Fibroblast of the conjunctiva (primary cell): ENCODE results near the gene ZHX3.
A peak's percentile ranks its signal among the peaks of the same experiment; 100 is the strongest.

Source experiments
- DNase-seq: peaks from one replicate; pipeline ENCODE4 v3.0.0-alpha.2; 2010; ENCODE audit warnings: low read depth

ZHX3 gene

GRCh38 chr20:41352666-41353065 is 35.1 kb upstream of the ZHX3 start:
- DNase-seq, result no peak

- DNase-seq, result no peak
These were observed 34.6 kb upstream of the ZHX3 start for GRCh38 chr20:41352106-41352505.

- DNase-seq, result no peak
These were observed 33.0 kb upstream of the ZHX3 start for GRCh38 chr20:41350408-41350962.

- no peak for DNase-seq
These were observed 32.4 kb upstream of the ZHX3 start for GRCh38 chr20:41349943-41350342.

GRCh38 chr20:41349266-41349665 is 31.7 kb upstream of the ZHX3 start:
- DNase-seq, result no peak

GRCh38 chr20:41348430-41349172 is 31.1 kb upstream of the ZHX3 start:
- no peak for DNase-seq

GRCh38 chr20:41347523-41348429 is 30.2 kb upstream of the ZHX3 start:
- DNase-seq, result no peak

- DNase-seq, result no peak
These were observed 28.2 kb upstream of the ZHX3 start for GRCh38 chr20:41345729-41346067.

GRCh38 chr20:41344938-41345728 is 27.6 kb upstream of the ZHX3 start:
- no peak for DNase-seq

- no peak for DNase-seq
These were observed 26.9 kb upstream of the ZHX3 start for GRCh38 chr20:41344477-41344876.

GRCh38 chr20:41342474-41343464 is 25.2 kb upstream of the ZHX3 start:
- no peak for DNase-seq

- peak; percentile 84 for DNase-seq
These were observed 23.0 kb upstream of the ZHX3 start, which contains the start of gene LPIN3 for GRCh38 chr20:41340327-41341055. LPIN3 (plus strand) TSS chr20:41340821; CDS start chr20:41345804, 4,983 bp downstream.

GRCh38 chr20:41339957-41340326 is 22.4 kb upstream of the ZHX3 start:
- DNase-seq, result peak; percentile 29

- no peak for DNase-seq
These were observed 19.4 kb upstream of the ZHX3 start for GRCh38 chr20:41336711-41337492.

GRCh38 chr20:41335591-41335990 is 18.1 kb upstream of the ZHX3 start:
- DNase-seq, result no peak

GRCh38 chr20:41334443-41335421 is 17.2 kb upstream of the ZHX3 start:
- DNase-seq, result no peak

GRCh38 chr20:41334036-41334435 is 16.5 kb upstream of the ZHX3 start:
- no peak for DNase-seq

GRCh38 chr20:41331731-41332130 is 14.2 kb upstream of the ZHX3 start:
- DNase-seq, result no peak
